HepG2 (cell line): Measurements from ENCODE around the gene FAM89B. TPM values are rescaled to one million over a fixed set of nuclear protein-coding genes. Genes with fewer than 3 reads are reported as not detected.

Experiments used
- FOSL2 ChIP-seq: sonication (generic); formaldehyde crosslinking; IDR thresholded peaks from 2 replicates; pipeline ENCODE4 v1.4.0; 2020; ENCODE audit warnings: missing genetic modification reagents
- HBP1 ChIP-seq: IDR thresholded peaks from 2 replicates; pipeline ENCODE4 v1.6.1; 2016; ENCODE audit warnings: low read depth, control low read depth
- HNRNPL ChIP-seq: fragments of 200-400 bp; formaldehyde crosslinking; IDR thresholded peaks from 2 replicates; pipeline ENCODE4 v1.6.1; 2017; ENCODE audit warnings: mild to moderate bottlenecking, low read depth, low read length
- PATZ1 ChIP-seq: sonication (generic); formaldehyde crosslinking; IDR thresholded peaks from 2 replicates; pipeline ENCODE4 v1.4.0; 2020; ENCODE audit warnings: missing genetic modification reagents
- SAP130 ChIP-seq: IDR thresholded peaks from 2 replicates; pipeline ENCODE4 v1.6.1; 2016; ENCODE audit warnings: low read depth
- UBTF ChIP-seq: sonication (generic); formaldehyde crosslinking; IDR thresholded peaks from 2 replicates; pipeline ENCODE4 v1.4.0; 2020; ENCODE audit warnings: mild to moderate bottlenecking, missing genetic modification reagents
- ZNF589 ChIP-seq: sonication (generic); formaldehyde crosslinking; conservative IDR thresholded peaks from 2 replicates; pipeline ENCODE4 v1.8.0; 2022; ENCODE audit warnings: mild to moderate bottlenecking, moderate library complexity, missing genetic modification reagents
- ZNF792 ChIP-seq: IDR thresholded peaks from 2 replicates; pipeline ENCODE4 v1.6.1; 2016
- polyA plus RNA-seq, 8 experiments: library from polyadenylated mRNA; depleted of rRNA in 3 of 8; stranded (reverse) in 7 of 8; unstranded in 1 of 8; fragments of >200 nt; fragmentation: Illumina TruSeq in 4 of 8; extraction: Trizol in 4 of 8; gene quantifications; 2 replicates each; pipeline versions ENCODE4 v1.2.1 to v1.2.3, GENCODE V29; 2011 to 2016; ENCODE audit warnings: low read depth in 4 of 8, missing spikeins in 1 of 8, mixed read lengths in 1 of 8; ENCODE audit not compliant: insufficient read depth in 1 of 8
- total RNA-seq, 5 experiments: library from RNA; depleted of rRNA; stranded (reverse); fragments of >200 nt; fragmentation: Illumina TruSeq; extraction: Trizol; gene quantifications; 2 replicates each; pipeline ENCODE4 v1.2.3, GENCODE V29; 2016; ENCODE audit warnings: low read depth in 1 of 5

The FAM89B gene
- total and polyA plus RNA-seq, 2 of the 13 experiments (the other 11 are each of a cell fraction or from before 2014, with no cell fraction given): 5.7 to 8.0 TPM

GRCh38 chr11:65576867-65577755, 4.8 kb downstream of the FAM89B start (continued):
- TF ChIP-seq FOSL2 (CRISPR knock-in tag) (peak; percentile 76), UBTF (CRISPR knock-in tag) (peak; percentile 80), PATZ1 (peak; percentile 50; the same call in 1 of the 2 replicates), HBP1 (CRISPR knock-in tag) (no peak), SAP130 (peak; percentile 71), HNRNPL (peak; percentile 99), ZNF792 (CRISPR knock-in tag) (no peak), ZNF589 (CRISPR knock-in tag) (0 out of 2 replicates have a peak, but pooled peaks have one; percentile 25)
